B cell (primary cell): ENCODE results near the gene DCP2.

Experiments used
- CTCF ChIP-seq: fragments of 200-600 bp; IDR thresholded peaks from one replicate; pipeline ENCODE4 v1.8.0; 2022; ENCODE audit warnings: antibody characterized with exemption, mild to moderate bottlenecking
- EZH2 ChIP-seq: IDR thresholded peaks from 2 replicates; pipeline ENCODE4 v1.6.1; 2012; ENCODE audit warnings: borderline replicate concordance, low read depth, mild to moderate bottlenecking, moderate library complexity, low read length; ENCODE audit not compliant: insufficient read depth, poor library complexity, severe bottlenecking

GRCh38 chr5:112976432-112977309 is at the start of gene DCP2:
- TF ChIP-seq CTCF: no peak
- no peak for TF ChIP-seq EZH2
